A549 (cell line): ENCODE measurements around the gene CDX1.

Experiments used
- HDAC2 ChIP-seq: fragments of 200-600 bp; sonication (generic); IDR thresholded peaks from 2 replicates; pipeline ENCODE4 v1.6.1; 2016
- TF ChIP-seq, protein P1 (sequence below): fragments of >200 bp; sonication (Bioruptor Twin); formaldehyde crosslinking; IDR thresholded peaks from 3 replicates; pipeline ENCODE4 v1.5.1; 2016

- TF ChIP-seq, protein P1, sequence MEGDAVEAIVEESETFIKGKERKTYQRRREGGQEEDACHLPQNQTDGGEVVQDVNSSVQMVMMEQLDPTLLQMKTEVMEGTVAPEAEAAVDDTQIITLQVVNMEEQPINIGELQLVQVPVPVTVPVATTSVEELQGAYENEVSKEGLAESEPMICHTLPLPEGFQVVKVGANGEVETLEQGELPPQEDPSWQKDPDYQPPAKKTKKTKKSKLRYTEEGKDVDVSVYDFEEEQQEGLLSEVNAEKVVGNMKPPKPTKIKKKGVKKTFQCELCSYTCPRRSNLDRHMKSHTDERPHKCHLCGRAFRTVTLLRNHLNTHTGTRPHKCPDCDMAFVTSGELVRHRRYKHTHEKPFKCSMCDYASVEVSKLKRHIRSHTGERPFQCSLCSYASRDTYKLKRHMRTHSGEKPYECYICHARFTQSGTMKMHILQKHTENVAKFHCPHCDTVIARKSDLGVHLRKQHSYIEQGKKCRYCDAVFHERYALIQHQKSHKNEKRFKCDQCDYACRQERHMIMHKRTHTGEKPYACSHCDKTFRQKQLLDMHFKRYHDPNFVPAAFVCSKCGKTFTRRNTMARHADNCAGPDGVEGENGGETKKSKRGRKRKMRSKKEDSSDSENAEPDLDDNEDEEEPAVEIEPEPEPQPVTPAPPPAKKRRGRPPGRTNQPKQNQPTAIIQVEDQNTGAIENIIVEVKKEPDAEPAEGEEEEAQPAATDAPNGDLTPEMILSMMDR, result no peak
- TF ChIP-seq HDAC2, result no peak
Measured at GRCh38 chr5:150196986-150197385, 30.4 kb downstream of the CDX1 start.
